Fibroblast of the aortic adventitia (primary cell): Measurements from ENCODE around the gene SLC36A3. TPM values are rescaled to one million over a fixed set of nuclear protein-coding genes. Genes with fewer than 3 reads are reported as not detected.
"Not testable (repeated sequence)": the region's sequence is repeated elsewhere in the genome, so short reads cannot be mapped to it uniquely, and the experiment has no call there.

Experiments used
- DNase-seq: peaks from one replicate; pipeline ENCODE4 v3.0.0-alpha.2; 2010; ENCODE audit warnings: low read depth
- H3K4me3 ChIP-seq: 2 replicates; pipeline ENCODE4 v1.5.1; 2011; ENCODE audit warnings: low read depth, mild to moderate bottlenecking, control low read depth, low read length, moderate library complexity
- CTCF ChIP-seq: IDR thresholded peaks from 2 replicates; pipeline ENCODE4 v1.5.1; 2011; ENCODE audit warnings: mild to moderate bottlenecking, low read length, control low read depth, inconsistent platforms; ENCODE audit not compliant: insufficient read depth
- total RNA-seq: library from RNA; depleted of rRNA; stranded (reverse); fragments of >200 nt; gene quantifications from 2 replicates; pipeline ENCODE4 v1.2.3, GENCODE V29; 2012; ENCODE audit warnings: low replicate concordance

SLC36A3 gene
- total RNA-seq, 1 donor = not detected

- TF ChIP-seq CTCF = no peak
- DNase-seq = no peak
- H3K4me3 ChIP-seq = no peak overlapping the region
Measured at GRCh38 chr5:151310932-151311331, 7.4 kb upstream of the SLC36A3 start.

GRCh38 chr5:151309821-151310220 is 6.3 kb upstream of the SLC36A3 start:
- not testable (repeated sequence) for DNase-seq, H3K4me3 ChIP-seq

GRCh38 chr5:151309266-151309665 is 5.7 kb upstream of the SLC36A3 start:
- not testable (repeated sequence) for H3K4me3 ChIP-seq, DNase-seq

- H3K4me3 ChIP-seq = no peak overlapping the region
- TF ChIP-seq CTCF = peak; percentile 28
- peak; percentile 41 for DNase-seq
Measured at GRCh38 chr5:151298063-151298855, 5.3 kb downstream of the SLC36A3 start.

- H3K4me3 ChIP-seq = no peak overlapping the region
- TF ChIP-seq CTCF = no peak
- no peak for DNase-seq
Measured at GRCh38 chr5:151296974-151297373, 6.6 kb downstream of the SLC36A3 start.

- H3K4me3 ChIP-seq = no peak overlapping the region
- no peak for DNase-seq
- TF ChIP-seq CTCF = no peak
Measured at GRCh38 chr5:151296478-151296830, 7.1 kb downstream of the SLC36A3 start.

- TF ChIP-seq CTCF = no peak
- no peak overlapping the region for H3K4me3 ChIP-seq
- DNase-seq = no peak
Measured at GRCh38 chr5:151295791-151296477, 7.6 kb downstream of the SLC36A3 start.

GRCh38 chr5:151295138-151295537 is 8.4 kb downstream of the SLC36A3 start:
- DNase-seq = no peak
- no peak for TF ChIP-seq CTCF
- H3K4me3 ChIP-seq = no peak overlapping the region
